Endodermal cell (in vitro differentiated cells): ENCODE results near the gene CHD9NB. TPM values are rescaled to one million over a fixed set of nuclear protein-coding genes. Genes with fewer than 3 reads are reported as not detected.

ENCODE experiments used
- DNase-seq: peaks from one replicate; pipeline ENCODE4 v3.0.0-alpha.2; 2017
- H3K27ac ChIP-seq: 2 replicates; pipeline ENCODE4 v1.5.1; 2013; ENCODE audit warnings: mild to moderate bottlenecking, low read depth, low read length, moderate library complexity
- H3K27me3 ChIP-seq: 2 replicates; pipeline ENCODE4 v1.6.1; 2013; ENCODE audit warnings: mild to moderate bottlenecking, low read length, moderate library complexity; ENCODE audit not compliant: insufficient read depth, control insufficient read depth, poor library complexity, severe bottlenecking
- H3K36me3 ChIP-seq: 2 replicates; pipeline ENCODE4 v1.7.0; 2013; ENCODE audit warnings: mild to moderate bottlenecking, low read length, moderate library complexity; ENCODE audit not compliant: control insufficient read depth, insufficient read depth
- H3K4me1 ChIP-seq: one replicate; pipeline ENCODE4 v1.7.0; 2013; ENCODE audit warnings: low read length; ENCODE audit not compliant: control insufficient read depth, insufficient read depth
- H3K4me3 ChIP-seq: 2 replicates; pipeline ENCODE4 v1.5.1; 2013; ENCODE audit warnings: mild to moderate bottlenecking, low read length, moderate library complexity
- H3K9ac ChIP-seq: 2 replicates; pipeline ENCODE4 v1.6.1; 2013; ENCODE audit warnings: mild to moderate bottlenecking, low read length, moderate library complexity; ENCODE audit not compliant: poor library complexity, severe bottlenecking; ENCODE audit errors: extremely low read depth
- H3K9me3 ChIP-seq: 2 replicates; pipeline ENCODE4 v1.6.1; 2013; ENCODE audit warnings: mild to moderate bottlenecking, low read length, moderate library complexity; ENCODE audit not compliant: control insufficient read depth
- H3K27ac Mint-ChIP-seq: 2 replicates; pipeline ENCODE4 v1.8.0; 2020; ENCODE audit warnings: mixed read lengths
- H3K27me3 Mint-ChIP-seq: 2 replicates; pipeline ENCODE4 v1.8.0; 2021; ENCODE audit warnings: mild to moderate bottlenecking, mixed read lengths; ENCODE audit not compliant: insufficient read depth
- H3K36me3 Mint-ChIP-seq: 2 replicates; pipeline ENCODE4 v1.8.0; 2020; ENCODE audit warnings: low read depth, mixed read lengths
- H3K4me1 Mint-ChIP-seq: 2 replicates; pipeline ENCODE4 v1.8.0; 2020; ENCODE audit warnings: mixed read lengths
- H3K4me3 Mint-ChIP-seq: 2 replicates; pipeline ENCODE4 v1.8.0; 2020; ENCODE audit warnings: mild to moderate bottlenecking, moderate library complexity, mixed read lengths
- H3K9me3 Mint-ChIP-seq: 2 replicates; pipeline ENCODE4 v1.8.0; 2020; ENCODE audit warnings: mild to moderate bottlenecking, mixed read lengths
- CTCF ChIP-seq: fragments of 200-600 bp; sonication (generic); conservative IDR thresholded peaks from 2 replicates; pipeline ENCODE4 v1.5.0; 2021; ENCODE audit warnings: antibody characterized with exemption, mild to moderate bottlenecking
- WGBS, 2 experiments: methylation state at CpG; one replicate each; pipeline versions ENCODE4 v1.1.5 to v1.1.7; 2013; ENCODE audit warnings: missing lambda C conversion rate in 2 of 2, mixed read lengths in 1 of 2; ENCODE audit not compliant: insufficient coverage in 1 of 2, insufficient read length in 1 of 2; 5-methylcytosine and 5-hydroxymethylcytosine counted together
- total RNA-seq, 2 donors: library from RNA; stranded (reverse); fragmentation: NEBNext Ultra II Directional in 1 of 2; extraction: Animal tissue kit (Norgen Biotek cat#: 25700) in 1 of 2; gene quantifications; 2 replicates in 1 of 2; 3 replicates in 1 of 2; pipeline ENCODE4 v1.2.1, GENCODE V29; 2021

CHD9NB gene
- total RNA-seq, 2 donors from 2014 or later: 13.1 to 14.9 TPM

- Histone ChIP-seq H3K27me3 (no peaks in the 10 kb centered on the region), H3K36me3 (no peaks in the 10 kb centered on the region), H3K27ac (peak overlapping the region; percentile 76), H3K9ac (peak overlapping the region; percentile 37), H3K9me3 (no peaks in the 10 kb centered on the region), H3K4me1 (peaks cover 9% of the 10 kb centered on the region), H3K4me3 (peak overlapping the region; percentile 71)
- peak overlapping the region; percentile 44 for H3K4me3 Mint-ChIP-seq
- WGBS, 2 experiments: 8 to 15% methylated on average over 13 to 25 of the region's 26 CpGs
- peaks cover 9% of the 10 kb centered on the region for H3K36me3 Mint-ChIP-seq
- peaks cover 20% of the 10 kb centered on the region for H3K4me1 Mint-ChIP-seq
- peak overlapping the region; percentile 82 for H3K27ac Mint-ChIP-seq
- H3K27me3 Mint-ChIP-seq: no peaks in the 10 kb centered on the region
- H3K9me3 Mint-ChIP-seq: peaks cover 3% of the 10 kb centered on the region
- no peak for TF ChIP-seq CTCF
- DNase-seq: peak; percentile 97
Observed at GRCh38 chr16:53099318-53100130, 46.8 kb upstream of the CHD9NB start.

GRCh38 chr16:53098526-53099317, 46.0 kb upstream of the CHD9NB start:
- peaks cover 27% of the 10 kb centered on the region for H3K4me1 Mint-ChIP-seq
- Histone ChIP-seq H3K4me3 (peak overlapping the region; percentile 71), H3K9ac (no peak overlapping the region), H3K27ac (peak overlapping the region; percentile 76), H3K36me3 (no peaks in the 10 kb centered on the region), H3K9me3 (no peaks in the 10 kb centered on the region), H3K27me3 (no peaks in the 10 kb centered on the region), H3K4me1 (peaks cover 12% of the 10 kb centered on the region)
- peaks cover 3% of the 10 kb centered on the region for H3K9me3 Mint-ChIP-seq
- DNase-seq: peak; percentile 81
- no peaks in the 10 kb centered on the region for H3K27me3 Mint-ChIP-seq
- peaks cover 9% of the 10 kb centered on the region for H3K36me3 Mint-ChIP-seq
- peak overlapping the region; percentile 82 for H3K27ac Mint-ChIP-seq
- no peak for TF ChIP-seq CTCF
- WGBS, 2 experiments: 47 to 48% methylated on average over 7 to 16 of the region's 16 CpGs
- peak overlapping the region; percentile 44 for H3K4me3 Mint-ChIP-seq

DNA sequence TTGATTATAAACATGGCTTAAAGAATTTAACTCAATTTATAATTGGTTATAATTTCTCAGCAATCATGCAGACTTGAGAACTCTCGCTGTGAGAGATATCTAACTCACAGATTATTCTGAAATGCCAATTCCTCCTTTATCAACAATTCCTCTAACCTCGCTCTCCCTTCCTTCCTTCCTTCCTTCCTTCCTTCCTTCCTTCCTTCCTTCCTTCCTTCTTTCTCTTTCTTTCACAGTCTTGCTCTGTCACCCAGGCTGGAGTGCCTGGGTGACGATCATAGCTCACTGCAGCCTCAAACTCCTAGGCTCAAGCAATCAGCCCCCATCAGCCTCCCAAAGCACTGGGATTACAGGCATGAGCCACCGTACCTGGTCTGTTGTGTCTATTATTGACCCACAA, 44.5 kb upstream of the CHD9NB start:
- Histone ChIP-seq H3K36me3 (peaks cover 6% of the 10 kb centered on the region), H3K9me3 (no peaks in the 10 kb centered on the region), H3K4me3 (no peak overlapping the region), H3K9ac (no peak overlapping the region), H3K4me1 (peaks cover 13% of the 10 kb centered on the region), H3K27me3 (no peaks in the 10 kb centered on the region), H3K27ac (no peak overlapping the region)
- no peak for DNase-seq
- H3K36me3 Mint-ChIP-seq: peaks cover 11% of the 10 kb centered on the region
- no peak for TF ChIP-seq CTCF
- H3K4me3 Mint-ChIP-seq: no peak overlapping the region
- H3K27me3 Mint-ChIP-seq: no peaks in the 10 kb centered on the region
- WGBS, 2 experiments: 71 to 75% methylated on average over 4 of the region's 4 CpGs
- H3K27ac Mint-ChIP-seq: no peak overlapping the region
- peaks cover 30% of the 10 kb centered on the region for H3K4me1 Mint-ChIP-seq
- H3K9me3 Mint-ChIP-seq: peaks cover 3% of the 10 kb centered on the region
